CD4-positive, alpha-beta memory T cell (primary cell): ENCODE results near the gene CCDC93. TPM values are rescaled to one million over a fixed set of nuclear protein-coding genes. Genes with fewer than 3 reads are reported as not detected.

Source experiments
- CTCF ChIA-PET: fragments of 350-600 bp; sonication (Branson Sonifier 250); formaldehyde crosslinking; loops from one replicate; lab custom pipeline; 2021; ENCODE audit warnings: inconsistent platforms; ENCODE audit not compliant: partially characterized antibody; lab: Charles Lee
- POLR2A ChIA-PET: fragments of 350-600 bp; sonication (Branson Sonifier 250); formaldehyde crosslinking; loops from one replicate; lab custom pipeline; 2021; ENCODE audit not compliant: partially characterized antibody; lab: Charles Lee
- DNase-seq, 5 donors: peaks; one replicate each; pipeline versions ENCODE4 v3.0.0 to v3.0.0-alpha.2; 2020 to 2022; ENCODE audit warnings: mixed read lengths in 1 of 5
- H3K27ac ChIP-seq: one replicate; pipeline ENCODE4 v1.7.0; 2013; ENCODE audit warnings: low read depth, low read length
- H3K27me3 ChIP-seq: 2 replicates; pipeline ENCODE4 v1.7.0; 2013; ENCODE audit warnings: mild to moderate bottlenecking, low read length, moderate library complexity; ENCODE audit not compliant: insufficient read depth
- H3K36me3 ChIP-seq: 2 replicates; pipeline ENCODE4 v1.7.0; 2013; ENCODE audit warnings: mild to moderate bottlenecking, low read length, moderate library complexity; ENCODE audit not compliant: insufficient read depth
- H3K4me1 ChIP-seq: 2 replicates; pipeline ENCODE4 v1.7.0; 2013; ENCODE audit warnings: mild to moderate bottlenecking, low read length, moderate library complexity; ENCODE audit not compliant: insufficient read depth
- H3K4me3 ChIP-seq, 2 donors: one replicate each; pipeline ENCODE4 v1.7.0; 2013; ENCODE audit warnings: low read length in 2 of 2, mild to moderate bottlenecking in 1 of 2
- H3K9me3 ChIP-seq, 2 donors: one replicate each; pipeline ENCODE4 v1.7.0; 2013; ENCODE audit warnings: low read length in 2 of 2, control low read depth in 1 of 2; ENCODE audit not compliant: control insufficient read depth in 1 of 2
- H3K27ac Mint-ChIP-seq, 7 donors: one replicate each; pipeline ENCODE4 v1.8.0; 2020 to 2021; ENCODE audit warnings: mixed read lengths in 7 of 7, mild to moderate bottlenecking in 6 of 7, inconsistent platforms in 3 of 7, moderate library complexity in 3 of 7
- H3K27me3 Mint-ChIP-seq, 2 donors: one replicate each; pipeline ENCODE4 v1.8.0; 2020 to 2021; ENCODE audit warnings: mixed read lengths in 2 of 2
- H3K36me3 Mint-ChIP-seq, 2 donors: one replicate each; pipeline ENCODE4 v1.8.0; 2020 to 2021; ENCODE audit warnings: mixed read lengths in 2 of 2, inconsistent platforms in 1 of 2, mild to moderate bottlenecking in 1 of 2
- H3K4me1 Mint-ChIP-seq, 4 donors: one replicate each; pipeline ENCODE4 v1.8.0; 2020 to 2021; ENCODE audit warnings: mixed read lengths in 4 of 4, mild to moderate bottlenecking in 1 of 4
- H3K4me3 Mint-ChIP-seq, 8 donors: one replicate each; pipeline ENCODE4 v1.8.0; 2020 to 2021; ENCODE audit warnings: mixed read lengths in 8 of 8, mild to moderate bottlenecking in 7 of 8, moderate library complexity in 6 of 8, inconsistent platforms in 3 of 8
- H3K9me3 Mint-ChIP-seq, 8 donors: one replicate each; pipeline ENCODE4 v1.8.0; 2020 to 2021; ENCODE audit warnings: mixed read lengths in 8 of 8, mild to moderate bottlenecking in 5 of 8, inconsistent platforms in 3 of 8, moderate library complexity in 1 of 8
- intact Hi-C: fragments of 100-400 bp; cut with micrococcal nuclease; formaldehyde crosslinking; loops from one replicate; pipeline ENCODE4 v1.15.1; 2023
- polyA plus RNA-seq, 2 donors: library from polyadenylated mRNA; unstranded; fragments of 300-500 nt; fragmentation: Illumina TruSeq; gene quantifications; one replicate each; pipeline ENCODE4 v1.2.3, GENCODE V29; 2021
- total RNA-seq, 2 experiments: library from RNA; stranded (reverse); gene quantifications; one replicate each; pipeline ENCODE4 v1.2.3, GENCODE V29; 2021

CCDC93 gene
- total and polyA plus RNA-seq, 4 experiments from 2014 or later, result 3.2 to 73.3 (median 40.5) TPM

DNA sequence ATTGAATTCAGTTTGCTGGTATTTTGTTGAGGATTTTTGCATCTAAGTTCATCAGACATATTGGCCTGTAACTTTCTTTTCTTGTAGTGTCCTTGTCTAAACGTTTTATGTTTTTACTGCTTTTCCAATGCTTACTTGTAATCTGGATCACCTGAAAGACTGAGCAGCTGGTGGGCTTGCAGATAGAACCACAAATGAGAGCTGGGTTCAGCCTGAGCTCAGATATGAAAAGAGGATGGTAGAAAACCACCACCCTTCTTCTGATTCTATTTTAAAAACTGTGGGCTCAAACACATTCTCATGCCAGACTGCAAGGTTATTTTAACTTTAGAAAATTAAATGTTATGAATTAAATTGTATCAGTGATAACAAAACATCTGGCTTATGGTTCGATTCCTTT is 128.6 kb downstream of the CCDC93 start:
- H3K4me1 Mint-ChIP-seq, result no peaks in the 10 kb centered on the region
- CTCF ChIA-PET, result no interaction called here

DNA sequence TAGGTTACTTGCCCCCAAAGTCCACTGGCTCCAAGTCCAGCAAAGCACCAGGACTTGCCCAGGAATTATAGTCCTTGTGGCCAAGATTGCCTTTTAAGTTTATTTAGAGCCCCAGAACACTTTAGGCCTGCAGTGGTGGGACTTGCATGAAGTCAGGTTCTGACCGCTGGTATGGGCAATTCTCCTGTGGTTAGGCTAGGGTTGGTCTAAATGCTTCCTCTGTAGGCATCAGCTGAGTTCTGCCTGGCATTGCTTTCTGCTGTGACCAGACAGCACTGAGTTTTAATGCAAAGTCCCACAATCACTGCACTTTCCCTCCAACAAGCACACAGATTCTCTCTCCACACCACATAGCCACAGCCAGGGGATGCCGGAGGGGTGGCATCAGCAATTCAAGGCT is 134.9 kb downstream of the CCDC93 start:
- no peaks in the 10 kb centered on the region for H3K9me3 ChIP-seq
- ChIA-PET POLR2A (no interaction called here), CTCF (no interaction called here)
- Mint-ChIP-seq H3K27ac (no peak overlapping the region), H3K4me1 (no peaks in the 10 kb centered on the region), H3K36me3 (peaks cover 1 to 4% of the 10 kb centered on the region in 2 donors), H3K9me3 (peaks cover 2 to 26% (median 10%) of the 10 kb centered on the region in 8 donors), H3K4me3 (no peak overlapping the region), H3K27me3 (peaks cover 24% of the 10 kb centered on the region in 2 donors)
- intact Hi-C loops, result no loop called here
- H3K27ac ChIP-seq, result no peak overlapping the region
- DNase-seq, result no peak
- H3K36me3 ChIP-seq, result no peaks in the 10 kb centered on the region
- no peaks in the 10 kb centered on the region for H3K4me1 ChIP-seq
- H3K4me3 ChIP-seq, result no peak overlapping the region
- peaks cover 5% of the 10 kb centered on the region for H3K27me3 ChIP-seq

More for the DNA sequence above, 128.6 kb downstream of the CCDC93 start:
- Histone ChIP-seq H3K27ac (no peak overlapping the region), H3K9me3 (no peaks in the 10 kb centered on the region), H3K36me3 (no peaks in the 10 kb centered on the region), H3K4me1 (no peaks in the 10 kb centered on the region), H3K4me3 (no peak overlapping the region), H3K27me3 (no peaks in the 10 kb centered on the region)
- DNase-seq, result no peak
- Mint-ChIP-seq H3K4me3 (no peak overlapping the region), H3K36me3 (peaks cover 1 to 4% of the 10 kb centered on the region in 2 donors), H3K27ac (no peak overlapping the region), H3K27me3 (peaks cover 5 to 13% of the 10 kb centered on the region in 2 donors), H3K9me3 (peaks cover 2 to 20% (median 8%) of the 10 kb centered on the region in 8 donors)
- POLR2A ChIA-PET, result no interaction called here
- intact Hi-C loops, result no loop called here

DNA sequence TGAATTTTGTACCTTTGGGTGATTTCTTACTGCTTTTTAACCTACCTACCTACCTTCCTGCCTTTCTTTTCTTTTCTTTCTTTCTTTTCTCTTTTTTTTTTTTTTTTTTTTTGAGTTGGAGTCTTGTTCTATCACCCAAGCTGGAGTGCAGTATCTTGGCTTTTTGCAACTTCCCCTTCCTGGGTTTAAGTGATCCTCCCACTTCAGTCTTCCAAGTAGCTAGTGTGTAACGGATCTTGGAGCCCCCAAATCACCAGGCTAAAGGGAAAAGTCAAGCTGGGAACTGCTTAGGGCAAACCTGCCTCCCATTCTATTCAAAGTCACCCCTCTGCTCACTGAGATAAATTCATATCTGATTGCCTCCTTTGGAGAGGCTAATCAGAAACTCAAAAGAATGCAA is 138.1 kb downstream of the CCDC93 start:
- Histone ChIP-seq H3K4me3 (no peak overlapping the region), H3K36me3 (no peaks in the 10 kb centered on the region), H3K27ac (no peak overlapping the region), H3K9me3 (no peaks in the 10 kb centered on the region), H3K27me3 (peaks cover 5% of the 10 kb centered on the region), H3K4me1 (no peaks in the 10 kb centered on the region)
- intact Hi-C loops, result no loop called here
- peaks cover 19 to 23% of the 10 kb centered on the region in 2 donors for H3K27me3 Mint-ChIP-seq
- no peaks in the 10 kb centered on the region for H3K36me3 Mint-ChIP-seq
- no peak for DNase-seq
- no peak overlapping the region for H3K4me3 Mint-ChIP-seq
- ChIA-PET POLR2A (no interaction called here), CTCF (no interaction called here)
- peaks cover 0 to 20% (median 5%) of the 10 kb centered on the region in 8 donors for H3K9me3 Mint-ChIP-seq
- H3K27ac Mint-ChIP-seq, result no peak overlapping the region
- H3K4me1 Mint-ChIP-seq, result no peaks in the 10 kb centered on the region

Other genes with a start within 250 kb of the CCDC93 start
- gene DDX18, start 199.4 kb downstream of the CCDC93 start, total RNA-seq, result 100 to 1,000 TPM; 105 to 111 TPM
- gene DDX18, start 199.4 kb downstream of the CCDC93 start, polyA plus RNA-seq, result 10 to 100 TPM; 47.6 to 71.1 TPM
- 10 to 100 TPM; 18.0 to 19.7 TPM for gene INSIG2, start 74.4 kb upstream of the CCDC93 start, total RNA-seq
- 10 to 100 TPM; 30.3 to 41.1 TPM for gene INSIG2, start 74.4 kb upstream of the CCDC93 start, polyA plus RNA-seq